ENCODE results near the gene DDR1. TPM values are rescaled to one million over a fixed set of nuclear protein-coding genes. Genes with fewer than 3 reads are reported as not detected.

DDR1 gene
- total and polyA plus RNA-seq, 4 donors = 143 to 452 (median 286) TPM

Small RNA genes within 50 kb of the gene (small RNA-seq; reads per million reads assigned to genes)
- not detected for gene RF00019 (ENCODE audit: low replicate concordance)

Other genes starting within 250 kb of the DDR1 start
- 10 to 100 TPM in 1 of 2 donors, 1 to 10 TPM in 1; 8.5 to 11.8 TPM for gene C6orf136, start 237.4 kb upstream of the DDR1 start, total RNA-seq
- 10 to 100 TPM; 35.5 to 51.1 TPM for gene C6orf136, start 237.4 kb upstream of the DDR1 start, polyA plus RNA-seq (ENCODE audit: insufficient read length in 2 of 2)
- 10 to 100 TPM; 17.9 to 29.7 TPM for gene DHX16, start 211.5 kb upstream of the DDR1 start, total RNA-seq
- gene DHX16, start 211.5 kb upstream of the DDR1 start, polyA plus RNA-seq (ENCODE audit: insufficient read length in 2 of 2) = 10 to 100 TPM; 30.9 to 35.2 TPM
- gene PPP1R18, start 197.9 kb upstream of the DDR1 start, total RNA-seq = 10 to 100 TPM; 14.5 to 28.9 TPM
- 10 to 100 TPM; 46.7 to 49.3 TPM for gene PPP1R18, start 197.9 kb upstream of the DDR1 start, polyA plus RNA-seq (ENCODE audit: insufficient read length in 2 of 2)
- gene NRM, start 193.5 kb upstream of the DDR1 start, total RNA-seq = 1 to 10 TPM; 1.9 to 7.3 TPM
- 10 to 100 TPM; 19.8 to 23.6 TPM for gene NRM, start 193.5 kb upstream of the DDR1 start, polyA plus RNA-seq (ENCODE audit: insufficient read length in 2 of 2)
- gene MDC1, start 167.2 kb upstream of the DDR1 start, total RNA-seq = 10 to 100 TPM; 13.8 to 16.8 TPM
- 10 to 100 TPM; 35.1 to 40.3 TPM for gene MDC1, start 167.2 kb upstream of the DDR1 start, polyA plus RNA-seq (ENCODE audit: insufficient read length in 2 of 2)
- gene TUBB, start 164.2 kb upstream of the DDR1 start, total RNA-seq = 100 to 1,000 TPM; 483 to 700 TPM
- gene TUBB, start 164.2 kb upstream of the DDR1 start, polyA plus RNA-seq (ENCODE audit: insufficient read length in 2 of 2) = 1,000 to 10,000 TPM; 1,177 to 1,220 TPM
- gene FLOT1, start 141.8 kb upstream of the DDR1 start, total RNA-seq = 100 to 1,000 TPM in 1 of 2 donors, 10 to 100 TPM in 1; 69.4 to 106 TPM
- gene FLOT1, start 141.8 kb upstream of the DDR1 start, polyA plus RNA-seq (ENCODE audit: insufficient read length in 2 of 2) = 100 to 1,000 TPM; 208 to 215 TPM
- 10 to 100 TPM in 1 of 2 donors, 1 to 10 TPM in 1; 6.8 to 23.9 TPM for gene IER3, start 140.0 kb upstream of the DDR1 start, total RNA-seq
- gene IER3, start 140.0 kb upstream of the DDR1 start, polyA plus RNA-seq (ENCODE audit: insufficient read length in 2 of 2) = 10 to 100 TPM in 1 of 2 donors, 1 to 10 TPM in 1; 9.0 to 11.1 TPM
- gene GTF2H4, start 23.7 kb downstream of the DDR1 start, total RNA-seq = 10 to 100 TPM; 20.6 to 28.1 TPM
- gene GTF2H4, start 23.7 kb downstream of the DDR1 start, polyA plus RNA-seq (ENCODE audit: insufficient read length in 2 of 2) = 10 to 100 TPM; 42.0 to 48.4 TPM
- gene VARS2, start 29.7 kb downstream of the DDR1 start, total RNA-seq = 10 to 100 TPM; 20.3 to 48.5 TPM
- 100 to 1,000 TPM in 1 of 2 donors, 10 to 100 TPM in 1; 93.0 to 117 TPM for gene VARS2, start 29.7 kb downstream of the DDR1 start, polyA plus RNA-seq (ENCODE audit: insufficient read length in 2 of 2)
- gene SFTA2, start 47.7 kb downstream of the DDR1 start, total RNA-seq = not detected
- under 1 TPM in 1 of 2 donors, not detected in 1; 0.53 TPM for gene SFTA2, start 47.7 kb downstream of the DDR1 start, polyA plus RNA-seq (ENCODE audit: insufficient read length in 2 of 2)
- gene MUCL3, start 56.5 kb downstream of the DDR1 start, total RNA-seq = not detected
- under 1 TPM in 1 of 2 donors, not detected in 1; 0.06 TPM for gene MUCL3, start 56.5 kb downstream of the DDR1 start, polyA plus RNA-seq (ENCODE audit: insufficient read length in 2 of 2)
- not detected for gene MUC21, start 99.2 kb downstream of the DDR1 start, total RNA-seq
- gene MUC21, start 99.2 kb downstream of the DDR1 start, polyA plus RNA-seq (ENCODE audit: insufficient read length in 2 of 2) = under 1 TPM in 1 of 2 donors, not detected in 1; 0.08 TPM
- gene MUC22, start 126.0 kb downstream of the DDR1 start, total RNA-seq = not detected
- gene MUC22, start 126.0 kb downstream of the DDR1 start, polyA plus RNA-seq (ENCODE audit: insufficient read length in 2 of 2) = not detected
- gene C6orf15, start 228.1 kb downstream of the DDR1 start, total RNA-seq = not detected
- gene C6orf15, start 228.1 kb downstream of the DDR1 start, polyA plus RNA-seq (ENCODE audit: insufficient read length in 2 of 2) = not detected
- under 1 TPM in 1 of 2 donors, not detected in 1; 0.99 TPM for gene PSORS1C1, start 230.3 kb downstream of the DDR1 start, total RNA-seq
- under 1 TPM; 0.38 to 0.40 TPM for gene PSORS1C1, start 230.3 kb downstream of the DDR1 start, polyA plus RNA-seq (ENCODE audit: insufficient read length in 2 of 2)
- not detected for gene CDSN, start 235.9 kb downstream of the DDR1 start, total RNA-seq
- under 1 TPM in 1 of 2 donors, not detected in 1; 0.09 TPM for gene CDSN, start 235.9 kb downstream of the DDR1 start, polyA plus RNA-seq (ENCODE audit: insufficient read length in 2 of 2)

Data from spinal cord (tissue), 4 donors.